ENCODE results near the gene KRT16. TPM values are rescaled to one million over a fixed set of nuclear protein-coding genes. Genes with fewer than 3 reads are reported as not detected.

KRT16 gene
- total RNA-seq, 1 donor from 2014 or later: 4.8 TPM

- Histone ChIP-seq H3K36me3 (ENCODE audit: control insufficient read depth, insufficient read depth, low read length) (no peaks in the 10 kb centered on the region), H3K4me3 (ENCODE audit: low read depth, low read length) (no peak overlapping the region), H3K27me3 (ENCODE audit: control insufficient read depth, insufficient read depth, low read length) (no peaks in the 10 kb centered on the region)
- no peak for DNase-seq (ENCODE audit: low read depth)
- no peak for TF ChIP-seq CTCF (IDR thresholded peaks at IDR 0.05; ENCODE audit: insufficient read depth, low read length, poor library complexity, severe bottlenecking)
These were observed 21.1 kb upstream of the KRT16 start for GRCh38 chr17:41633556-41634199.

- TF ChIP-seq CTCF (IDR thresholded peaks at IDR 0.05; ENCODE audit: insufficient read depth, low read length, poor library complexity, severe bottlenecking): no peak
- no peak for DNase-seq (ENCODE audit: low read depth)
- H3K36me3 ChIP-seq (ENCODE audit: control insufficient read depth, insufficient read depth, low read length): no peaks in the 10 kb centered on the region
- H3K4me3 ChIP-seq (ENCODE audit: low read depth, low read length): no peak overlapping the region
- no peaks in the 10 kb centered on the region for H3K27me3 ChIP-seq (ENCODE audit: control insufficient read depth, insufficient read depth, low read length)
These were observed 20.0 kb upstream of the KRT16 start for GRCh38 chr17:41632482-41633105.

- Histone ChIP-seq H3K27me3 (ENCODE audit: control insufficient read depth, insufficient read depth, low read length) (no peaks in the 10 kb centered on the region), H3K36me3 (ENCODE audit: control insufficient read depth, insufficient read depth, low read length) (no peaks in the 10 kb centered on the region), H3K4me3 (ENCODE audit: low read depth, low read length) (no peak overlapping the region)
- no peak for DNase-seq (ENCODE audit: low read depth)
- no peak for TF ChIP-seq CTCF (IDR thresholded peaks at IDR 0.05; ENCODE audit: insufficient read depth, low read length, poor library complexity, severe bottlenecking)
These were observed 19.3 kb upstream of the KRT16 start for GRCh38 chr17:41631898-41632285.

DNA sequence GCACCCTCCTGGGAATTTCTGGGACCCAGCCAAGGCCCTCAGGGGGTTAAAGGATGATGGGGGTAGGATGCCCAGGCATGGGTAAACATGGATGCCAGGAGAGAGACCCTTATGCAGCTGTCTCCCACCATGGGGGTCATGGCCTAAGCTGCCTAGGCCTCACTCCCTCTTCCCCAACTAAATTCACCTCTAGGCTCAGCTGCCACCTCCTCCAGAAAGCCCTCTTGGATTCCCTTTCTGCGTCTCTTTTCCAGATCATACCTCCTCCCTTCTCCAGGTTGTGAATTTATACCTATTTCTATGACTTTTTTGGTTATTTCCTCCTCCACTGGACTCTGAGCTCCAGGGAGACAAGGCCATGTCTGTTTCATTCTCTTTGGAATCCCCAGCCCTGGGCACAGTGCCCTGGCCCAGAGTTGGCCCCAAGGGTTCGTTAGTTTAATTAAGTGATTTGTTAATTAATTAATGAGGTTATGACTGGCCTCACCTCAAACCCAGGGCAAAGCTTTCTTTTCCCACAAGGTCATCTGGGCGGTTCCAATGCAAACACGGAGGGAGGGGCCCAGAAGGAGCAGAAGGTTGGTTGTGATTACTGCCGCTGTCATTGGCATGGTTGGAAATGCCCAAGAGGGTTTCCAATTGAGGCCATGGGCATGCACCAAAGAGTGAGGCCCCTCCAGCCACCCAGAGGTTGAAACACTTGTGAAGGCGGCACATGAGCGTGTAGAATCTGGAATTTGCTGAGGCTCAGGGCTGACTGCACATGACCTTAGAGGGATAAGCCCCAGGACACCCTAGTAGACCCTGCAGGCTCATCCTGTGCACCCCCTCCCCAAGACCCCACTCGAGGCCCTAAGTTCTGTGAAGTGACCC is 18.7 kb upstream of the KRT16 start:
- H3K36me3 ChIP-seq (ENCODE audit: control insufficient read depth, insufficient read depth, low read length): no peaks in the 10 kb centered on the region
- no peaks in the 10 kb centered on the region for H3K27me3 ChIP-seq (ENCODE audit: control insufficient read depth, insufficient read depth, low read length)
- TF ChIP-seq CTCF (IDR thresholded peaks at IDR 0.05; ENCODE audit: insufficient read depth, low read length, poor library complexity, severe bottlenecking): no peak
- H3K4me3 ChIP-seq (ENCODE audit: low read depth, low read length): no peak overlapping the region
- DNase-seq (ENCODE audit: low read depth): no peak

GRCh38 chr17:41629826-41630670 is 17.5 kb upstream of the KRT16 start:
- DNase-seq (ENCODE audit: low read depth): no peak
- no peaks in the 10 kb centered on the region for H3K27me3 ChIP-seq (ENCODE audit: control insufficient read depth, insufficient read depth, low read length)
- no peaks in the 10 kb centered on the region for H3K36me3 ChIP-seq (ENCODE audit: control insufficient read depth, insufficient read depth, low read length)
- no peak overlapping the region for H3K4me3 ChIP-seq (ENCODE audit: low read depth, low read length)
- TF ChIP-seq CTCF (IDR thresholded peaks at IDR 0.05; ENCODE audit: insufficient read depth, low read length, poor library complexity, severe bottlenecking): no peak

All from kidney epithelial cell (primary cell).